H1 (cell line): ENCODE results near the gene FAM170B. TPM values are rescaled to one million over a fixed set of nuclear protein-coding genes. Genes with fewer than 3 reads are reported as not detected.

Source experiments
- CREB1 ChIP-seq: IDR thresholded peaks from 2 replicates; pipeline ENCODE4 v1.6.1; 2012; ENCODE audit warnings: inconsistent platforms
- CTBP2 ChIP-seq: IDR thresholded peaks from 2 replicates; pipeline ENCODE4 v1.7.0; 2011; ENCODE audit warnings: borderline replicate concordance, mild to moderate bottlenecking, moderate library complexity, mixed read lengths, low read length; ENCODE audit not compliant: insufficient read depth, insufficient read length
- YY1 ChIP-seq: IDR thresholded peaks from 2 replicates; pipeline ENCODE4 v1.6.1; 2011; ENCODE audit warnings: low read depth, mild to moderate bottlenecking, low read length
- polyA plus RNA-seq, 7 experiments: library from polyadenylated mRNA; depleted of rRNA in 3 of 7; stranded (reverse) in 5 of 7; unstranded in 2 of 7; fragments of >200 nt in 5 of 7; fragments of 200-250 nt in 2 of 7; gene quantifications; 1 replicate in 5 of 7; 2 replicates in 1 of 7; 4 replicates in 1 of 7; pipeline versions ENCODE4 v1.2.1 to v1.2.3, GENCODE V29; 2011 to 2013; ENCODE audit warnings: missing spikeins in 2 of 7, mixed read lengths in 2 of 7
- total RNA-seq: library from RNA; stranded (reverse); fragmentation: NEBNext Ultra II Directional; extraction: Animal tissue kit (Norgen Biotek cat#: 25700); gene quantifications from 2 replicates; pipeline ENCODE4 v1.2.1, GENCODE V29; 2021
- TF ChIP-seq, protein P1 (sequence below): IDR thresholded peaks from 2 replicates; pipeline ENCODE4 v1.6.1; 2012; ENCODE audit warnings: low read length, inconsistent platforms

The FAM170B gene
- total and polyA plus RNA-seq, 2 of the 8 experiments (the other 6 are each of a cell fraction or from before 2014, with no cell fraction given): not detected

DNA sequence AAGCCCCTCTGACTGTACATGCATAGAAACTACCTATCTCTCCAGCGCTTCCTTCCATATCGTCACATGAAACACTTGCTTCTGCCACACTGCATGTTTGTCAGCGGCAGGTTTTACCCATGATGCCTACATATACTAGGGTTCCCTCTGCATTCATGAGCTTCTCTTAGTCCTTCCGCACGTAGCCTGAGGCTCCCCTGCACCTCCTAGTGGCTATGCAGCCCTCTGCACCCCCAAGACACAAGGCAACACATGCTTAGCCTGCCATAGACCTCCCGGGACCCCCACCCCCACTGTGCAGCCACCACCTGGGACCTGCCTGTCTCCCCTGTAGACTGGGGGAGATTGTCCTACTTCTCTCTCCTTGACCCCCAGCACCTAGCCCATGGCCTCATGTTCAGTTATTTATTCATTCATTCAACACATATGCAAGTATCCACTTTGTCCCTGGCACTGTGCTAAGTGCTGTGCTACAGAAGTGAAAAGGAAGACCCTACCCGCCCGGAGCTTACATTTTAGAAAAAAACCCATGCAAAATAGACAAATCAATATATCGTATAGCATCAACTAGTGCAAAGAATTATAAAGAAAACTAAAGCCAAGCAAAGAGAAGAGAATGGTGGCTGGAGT is 30.9 kb upstream of the FAM170B start (continued):
- TF ChIP-seq CREB1 (peak; percentile 41; the same call in 1 of the 2 replicates), CTBP2 (no peak), YY1 (no peak)
- TF ChIP-seq, protein P1, sequence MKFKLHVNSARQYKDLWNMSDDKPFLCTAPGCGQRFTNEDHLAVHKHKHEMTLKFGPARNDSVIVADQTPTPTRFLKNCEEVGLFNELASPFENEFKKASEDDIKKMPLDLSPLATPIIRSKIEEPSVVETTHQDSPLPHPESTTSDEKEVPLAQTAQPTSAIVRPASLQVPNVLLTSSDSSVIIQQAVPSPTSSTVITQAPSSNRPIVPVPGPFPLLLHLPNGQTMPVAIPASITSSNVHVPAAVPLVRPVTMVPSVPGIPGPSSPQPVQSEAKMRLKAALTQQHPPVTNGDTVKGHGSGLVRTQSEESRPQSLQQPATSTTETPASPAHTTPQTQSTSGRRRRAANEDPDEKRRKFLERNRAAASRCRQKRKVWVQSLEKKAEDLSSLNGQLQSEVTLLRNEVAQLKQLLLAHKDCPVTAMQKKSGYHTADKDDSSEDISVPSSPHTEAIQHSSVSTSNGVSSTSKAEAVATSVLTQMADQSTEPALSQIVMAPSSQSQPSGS: no peak
